Measurements from ENCODE around the gene GRK4.

DNA sequence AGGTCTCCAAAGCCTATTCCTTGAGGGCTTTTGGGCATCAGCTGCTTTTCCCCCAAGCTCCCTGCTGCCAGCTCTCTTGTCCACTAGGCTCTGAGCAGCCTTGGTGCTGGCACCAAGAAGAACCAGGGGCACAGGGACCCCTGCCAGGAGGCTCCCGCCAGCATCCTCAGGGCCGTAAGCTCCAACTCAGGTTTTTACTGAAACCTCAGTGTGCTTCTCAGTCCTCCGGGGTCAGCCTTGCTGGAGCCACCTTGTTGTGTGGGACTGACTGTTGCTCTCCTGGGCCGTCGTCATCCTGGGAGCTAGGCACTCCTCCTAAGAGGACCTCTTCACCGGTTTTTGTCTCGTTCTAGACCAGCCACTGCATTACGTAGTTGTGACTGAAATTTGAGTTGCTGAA is 39.1 kb upstream of the GRK4 start:
- TF ChIP-seq, protein P1, sequence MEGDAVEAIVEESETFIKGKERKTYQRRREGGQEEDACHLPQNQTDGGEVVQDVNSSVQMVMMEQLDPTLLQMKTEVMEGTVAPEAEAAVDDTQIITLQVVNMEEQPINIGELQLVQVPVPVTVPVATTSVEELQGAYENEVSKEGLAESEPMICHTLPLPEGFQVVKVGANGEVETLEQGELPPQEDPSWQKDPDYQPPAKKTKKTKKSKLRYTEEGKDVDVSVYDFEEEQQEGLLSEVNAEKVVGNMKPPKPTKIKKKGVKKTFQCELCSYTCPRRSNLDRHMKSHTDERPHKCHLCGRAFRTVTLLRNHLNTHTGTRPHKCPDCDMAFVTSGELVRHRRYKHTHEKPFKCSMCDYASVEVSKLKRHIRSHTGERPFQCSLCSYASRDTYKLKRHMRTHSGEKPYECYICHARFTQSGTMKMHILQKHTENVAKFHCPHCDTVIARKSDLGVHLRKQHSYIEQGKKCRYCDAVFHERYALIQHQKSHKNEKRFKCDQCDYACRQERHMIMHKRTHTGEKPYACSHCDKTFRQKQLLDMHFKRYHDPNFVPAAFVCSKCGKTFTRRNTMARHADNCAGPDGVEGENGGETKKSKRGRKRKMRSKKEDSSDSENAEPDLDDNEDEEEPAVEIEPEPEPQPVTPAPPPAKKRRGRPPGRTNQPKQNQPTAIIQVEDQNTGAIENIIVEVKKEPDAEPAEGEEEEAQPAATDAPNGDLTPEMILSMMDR (IDR thresholded peaks at IDR 0.05 in 2 of 3, conservative IDR thresholded peaks at IDR 0.05 in 1 of 3; ENCODE audit: borderline replicate concordance in 1 of 3, insufficient read depth in 1 of 3, low read depth in 2 of 3, low read length in 2 of 3) = no peak
- no peak for TF ChIP-seq EZH2phosphoT487 (IDR thresholded peaks at IDR 0.05; ENCODE audit: borderline replicate concordance)
- no peak for TF ChIP-seq POLR2AphosphoS5 (IDR thresholded peaks at IDR 0.05; ENCODE audit: low read depth, low read length)
- TF ChIP-seq, protein P2, sequence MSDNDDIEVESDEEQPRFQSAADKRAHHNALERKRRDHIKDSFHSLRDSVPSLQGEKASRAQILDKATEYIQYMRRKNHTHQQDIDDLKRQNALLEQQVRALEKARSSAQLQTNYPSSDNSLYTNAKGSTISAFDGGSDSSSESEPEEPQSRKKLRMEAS (IDR thresholded peaks at IDR 0.05) = no peak
- no peak for TF ChIP-seq SIN3A (IDR thresholded peaks at IDR 0.05; ENCODE audit: low read depth)
- TF ChIP-seq RAD21 (IDR thresholded peaks at IDR 0.05; ENCODE audit: low read depth) = no peak
- no peak for TF ChIP-seq EZH2 (IDR thresholded peaks at IDR 0.05)
- no peak for TF ChIP-seq FOSL1 (IDR thresholded peaks at IDR 0.05; ENCODE audit: low read depth)
